ENCODE data around the gene EEF1AKMT2.

Gene EEF1AKMT2

GRCh38 chr10:124740369-124741280 is 51.1 kb downstream of the EEF1AKMT2 start:
- no peak for DNase-seq (ENCODE audit: low read depth, low spot score)
- H3K4me3 ChIP-seq (ENCODE audit: low read depth, low read length): peak overlapping the region; percentile 8; the same call in 1 of the 2 replicates
- no peak for TF ChIP-seq CTCF (IDR thresholded peaks at IDR 0.05; ENCODE audit: insufficient read depth, low read length, missing control alignments)
- POLR2A ChIA-PET: no interaction called here
- CTCF ChIA-PET: interaction anchor here (0.7 to 5.3 kb wide), 45 partner anchors 9 to 746 kb away, joined by 3 to 141 read pairs (median 5); partner anchors contain the start of gene LHPP

DNA sequence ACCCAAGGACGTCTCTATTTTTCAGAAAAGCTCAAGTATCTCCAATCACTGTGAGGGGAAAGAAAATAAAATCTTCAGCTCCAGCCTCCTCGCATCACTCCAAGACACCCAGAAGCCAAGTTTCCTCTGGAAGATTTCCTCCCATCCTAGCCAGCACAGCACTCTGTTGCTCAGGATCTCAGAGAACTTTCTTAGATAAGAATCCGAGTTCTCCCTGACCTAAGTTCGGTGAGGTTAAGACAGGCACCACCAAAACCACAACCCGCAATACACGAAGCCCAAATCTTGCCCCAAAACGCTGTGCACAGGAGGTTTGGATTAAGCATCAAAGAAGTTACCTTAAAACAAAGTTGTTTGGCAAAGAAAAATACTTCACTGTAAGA is 51.7 kb downstream of the EEF1AKMT2 start:
- POLR2A ChIA-PET: no interaction called here
- DNase-seq (ENCODE audit: low read depth, low spot score): no peak
- CTCF ChIA-PET: interaction anchor here (0.9 to 5.3 kb wide), 10 partner anchors 10 to 216 kb away, joined by 3 to 141 read pairs (median 16); no protein-coding TSS in a partner anchor
- TF ChIP-seq CTCF (IDR thresholded peaks at IDR 0.05; ENCODE audit: insufficient read depth, low read length, missing control alignments): no peak
- no peak overlapping the region for H3K4me3 ChIP-seq (ENCODE audit: low read depth, low read length)

DNA sequence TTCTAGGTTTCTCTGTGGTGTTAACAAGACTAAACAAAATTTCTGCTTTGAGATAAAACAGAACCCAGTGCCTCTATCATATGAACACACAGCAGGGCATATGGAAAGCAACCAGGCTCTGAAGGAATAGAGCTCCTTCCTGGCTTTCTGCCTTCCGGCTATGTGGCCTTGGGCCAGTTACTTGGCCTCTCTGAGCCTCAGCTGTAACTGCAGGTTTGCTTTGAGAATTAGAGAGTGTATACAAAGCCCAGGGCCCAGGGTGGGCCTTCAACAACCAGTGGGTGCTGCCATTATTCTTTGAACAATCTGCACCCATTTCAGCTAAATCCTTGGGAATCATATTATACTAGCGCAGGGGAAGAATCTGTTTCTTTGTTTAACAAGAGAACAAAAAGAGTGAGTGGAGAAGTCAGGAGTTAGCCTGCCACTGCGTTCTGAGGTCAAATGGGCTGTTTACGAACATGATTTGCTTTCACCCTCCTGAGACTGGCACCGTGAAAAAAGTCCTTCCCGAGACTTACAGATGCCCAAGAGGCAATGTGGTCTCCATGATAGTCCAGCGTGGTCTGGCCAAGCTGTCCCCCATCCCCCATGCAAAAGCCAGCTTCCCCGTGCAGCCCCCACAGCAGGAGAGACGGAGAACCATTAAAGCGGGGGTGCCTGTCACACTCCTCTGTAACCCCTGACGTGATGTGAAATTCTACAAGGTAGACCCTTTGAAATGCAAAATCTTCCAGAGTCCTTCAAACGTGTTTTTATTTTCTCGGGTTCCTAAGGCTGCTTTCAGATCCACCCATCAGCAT is 52.4 kb downstream of the EEF1AKMT2 start:
- no peak for TF ChIP-seq CTCF (IDR thresholded peaks at IDR 0.05; ENCODE audit: insufficient read depth, low read length, missing control alignments)
- no peak for DNase-seq (ENCODE audit: low read depth, low spot score)
- ChIA-PET POLR2A (no interaction called here), CTCF (interaction anchor here (0.9 to 5.3 kb wide), 9 partner anchors 9 to 216 kb away, joined by 3 to 141 read pairs (median 29); no protein-coding TSS in a partner anchor)
- H3K4me3 ChIP-seq (ENCODE audit: low read depth, low read length): no peak overlapping the region

DNA sequence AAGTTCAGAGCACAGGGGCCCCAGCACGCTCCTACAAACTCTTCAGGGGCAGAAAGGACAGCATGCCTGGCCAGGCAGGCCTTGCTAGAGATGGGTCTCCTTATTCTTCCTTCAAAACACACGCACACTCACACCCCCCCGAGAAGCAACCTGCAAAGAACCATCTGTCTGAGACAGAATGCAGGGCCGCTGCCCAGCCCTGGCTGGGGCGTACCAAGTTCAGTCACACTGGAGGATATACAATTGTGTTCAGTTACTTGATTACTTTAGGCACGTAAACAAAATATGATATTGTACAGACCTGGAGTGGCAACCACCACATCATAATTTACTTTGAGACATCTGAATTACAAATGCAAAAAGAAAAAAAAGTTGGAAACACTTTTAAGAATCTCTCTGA is 53.2 kb downstream of the EEF1AKMT2 start:
- H3K4me3 ChIP-seq (ENCODE audit: low read depth, low read length): no peak overlapping the region

DNA sequence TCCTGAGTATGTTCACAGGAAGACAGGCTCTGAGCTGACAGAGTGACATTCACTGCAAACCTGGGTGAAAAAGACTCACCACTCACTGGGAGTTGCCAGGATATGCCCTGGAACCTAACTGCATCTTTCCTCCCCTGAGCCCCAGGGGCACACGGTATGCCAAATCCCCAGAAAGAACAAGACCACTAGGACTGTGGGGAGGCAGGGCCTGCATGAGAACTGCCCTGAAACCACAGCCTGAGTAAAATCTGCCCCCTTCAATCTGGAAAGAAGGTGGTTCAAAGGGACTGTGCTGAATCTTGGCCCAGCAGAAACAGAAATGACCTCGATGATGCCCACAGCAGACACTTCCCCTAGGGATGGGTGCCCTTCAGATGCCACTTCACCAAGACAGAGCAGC is 54.0 kb downstream of the EEF1AKMT2 start:
- no peak for TF ChIP-seq CTCF (IDR thresholded peaks at IDR 0.05; ENCODE audit: insufficient read depth, low read length, missing control alignments)
- H3K4me3 ChIP-seq (ENCODE audit: low read depth, low read length): no peak overlapping the region
- POLR2A ChIA-PET: interaction anchor here (0.7 kb wide), 1 partner anchor 336 kb away, joined by 4 read pairs; no protein-coding TSS in a partner anchor
- CTCF ChIA-PET: interaction anchor here (1.0 to 1.8 kb wide), 4 partner anchors 9 to 209 kb away, joined by 3 to 4 read pairs (median 4); no protein-coding TSS in a partner anchor
- no peak for DNase-seq (ENCODE audit: low read depth, low spot score)

More for the DNA sequence above, 53.2 kb downstream of the EEF1AKMT2 start:
- CTCF ChIA-PET: interaction anchor here (1.0 to 5.3 kb wide), 5 partner anchors 8 to 209 kb away, joined by 4 to 141 read pairs (median 108); no protein-coding TSS in a partner anchor
- DNase-seq (ENCODE audit: low read depth, low spot score): no peak
- POLR2A ChIA-PET: no interaction called here
- TF ChIP-seq CTCF (IDR thresholded peaks at IDR 0.05; ENCODE audit: insufficient read depth, low read length, missing control alignments): no peak

Data from AG04449 (cell line).